ENCODE results near the gene MMP15.

- TF ChIP-seq, protein P1, sequence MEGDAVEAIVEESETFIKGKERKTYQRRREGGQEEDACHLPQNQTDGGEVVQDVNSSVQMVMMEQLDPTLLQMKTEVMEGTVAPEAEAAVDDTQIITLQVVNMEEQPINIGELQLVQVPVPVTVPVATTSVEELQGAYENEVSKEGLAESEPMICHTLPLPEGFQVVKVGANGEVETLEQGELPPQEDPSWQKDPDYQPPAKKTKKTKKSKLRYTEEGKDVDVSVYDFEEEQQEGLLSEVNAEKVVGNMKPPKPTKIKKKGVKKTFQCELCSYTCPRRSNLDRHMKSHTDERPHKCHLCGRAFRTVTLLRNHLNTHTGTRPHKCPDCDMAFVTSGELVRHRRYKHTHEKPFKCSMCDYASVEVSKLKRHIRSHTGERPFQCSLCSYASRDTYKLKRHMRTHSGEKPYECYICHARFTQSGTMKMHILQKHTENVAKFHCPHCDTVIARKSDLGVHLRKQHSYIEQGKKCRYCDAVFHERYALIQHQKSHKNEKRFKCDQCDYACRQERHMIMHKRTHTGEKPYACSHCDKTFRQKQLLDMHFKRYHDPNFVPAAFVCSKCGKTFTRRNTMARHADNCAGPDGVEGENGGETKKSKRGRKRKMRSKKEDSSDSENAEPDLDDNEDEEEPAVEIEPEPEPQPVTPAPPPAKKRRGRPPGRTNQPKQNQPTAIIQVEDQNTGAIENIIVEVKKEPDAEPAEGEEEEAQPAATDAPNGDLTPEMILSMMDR (IDR thresholded peaks at IDR 0.05) = no peak
- no peak for TF ChIP-seq POLR2AphosphoS5 (IDR thresholded peaks at IDR 0.05)
- no peak for TF ChIP-seq EP300 (IDR thresholded peaks at IDR 0.05)
Observed at GRCh38 chr16:58054289-58054688, 28.7 kb downstream of the MMP15 start.
